PC-9 (cell line): ENCODE data around the gene GOT1. TPM values are rescaled to one million over a fixed set of nuclear protein-coding genes. Genes with fewer than 3 reads are reported as not detected.

Experiments used
- BruUV-seq: library from RNA; stranded (reverse); fragments of 400-500 nt; replicated peaks from 2 replicates; lab custom pipeline; 2021; lab: Mats Ljungman, UMichigan
- CTCF ChIA-PET: fragments of 300-600 bp; sonication (Branson Sonifier 250); formaldehyde crosslinking; loops from one replicate; lab custom pipeline; 2022; ENCODE audit warnings: antibody characterized with exemption; lab: Charles Lee
- POLR2A ChIA-PET: fragments of 300-600 bp; sonication (Branson Sonifier 250); formaldehyde crosslinking; loops from one replicate; lab custom pipeline; 2022; ENCODE audit warnings: antibody characterized with exemption; ENCODE audit not compliant: unreplicated experiment; lab: Charles Lee
- DNase-seq, 2 experiments: peaks; one replicate each; pipeline versions ENCODE4 v3.0.0 to v3.0.0-alpha.2; 2015 to 2022; ENCODE audit warnings: mixed read lengths in 1 of 2
- H2AFZ ChIP-seq: fragments of 200-600 bp; sonication (generic); 2 replicates; pipeline ENCODE4 v1.8.1; 2017; ENCODE audit warnings: antibody characterized with exemption
- H3F3A ChIP-seq: fragments of 200-600 bp; sonication (generic); 2 replicates; pipeline ENCODE4 v1.8.1; 2017; ENCODE audit warnings: antibody characterized with exemption, mild to moderate bottlenecking, low read depth; ENCODE audit not compliant: insufficient read depth
- H3K27ac ChIP-seq: fragments of 200-600 bp; sonication (generic); 2 replicates; pipeline ENCODE4 v1.6.1; 2016; ENCODE audit warnings: mixed run types
- H3K27me3 ChIP-seq: fragments of 200-600 bp; sonication (generic); 2 replicates; pipeline ENCODE4 v1.6.1; 2016; ENCODE audit warnings: low read depth, mixed run types; ENCODE audit not compliant: insufficient read depth
- H3K36me3 ChIP-seq: fragments of 200-600 bp; sonication (generic); 2 replicates; pipeline ENCODE4 v1.6.1; 2016; ENCODE audit warnings: low read depth, mixed run types
- H3K4me1 ChIP-seq: fragments of 200-600 bp; sonication (generic); replicated peaks from 2 replicates; pipeline ENCODE4 v1.6.1; 2016; ENCODE audit warnings: mixed run types; ENCODE audit not compliant: insufficient read depth
- H3K4me2 ChIP-seq: fragments of 200-600 bp; sonication (generic); 2 replicates; pipeline ENCODE4 v1.6.1; 2017; ENCODE audit warnings: mixed run types
- H3K4me3 ChIP-seq: fragments of 200-600 bp; sonication (generic); 2 replicates; pipeline ENCODE4 v1.6.1; 2016; ENCODE audit warnings: mixed run types
- H3K79me2 ChIP-seq: fragments of 200-600 bp; sonication (generic); 2 replicates; pipeline ENCODE4 v1.6.1; 2017; ENCODE audit warnings: low read depth, mixed run types
- H3K9me2 ChIP-seq: fragments of 200-600 bp; sonication (generic); 2 replicates; pipeline ENCODE4 v1.8.1; 2017; ENCODE audit warnings: mild to moderate bottlenecking; ENCODE audit not compliant: insufficient read depth
- H3K9me3 ChIP-seq: fragments of 200-600 bp; sonication (generic); 2 replicates; pipeline ENCODE4 v1.8.1; 2016; ENCODE audit warnings: low read depth; ENCODE audit not compliant: insufficient read depth
- H4K20me1 ChIP-seq: fragments of 200-600 bp; sonication (generic); 2 replicates; pipeline ENCODE4 v1.8.1; 2017; ENCODE audit not compliant: insufficient read depth
- EZH2 ChIP-seq: fragments of 200-600 bp; sonication (generic); IDR thresholded peaks from 2 replicates; pipeline ENCODE4 v1.8.0; 2017; ENCODE audit warnings: antibody characterized with exemption, low read depth
- intact Hi-C: fragments of 100-400 bp; cut with micrococcal nuclease; formaldehyde crosslinking; loops from one replicate; pipeline ENCODE4 v1.10.0; 2022; ENCODE audit not compliant: unreplicated experiment
- total RNA-seq: library from RNA; stranded (reverse); gene quantifications from 2 replicates; pipeline ENCODE4 v1.2.3, GENCODE V29; 2021
- TF ChIP-seq, protein P1 (sequence below): fragments of 200-600 bp; sonication (generic); conservative IDR thresholded peaks from 2 replicates; pipeline ENCODE4 v1.6.1; 2017; ENCODE audit warnings: mixed run types, antibody characterized with exemption, mild to moderate bottlenecking, moderate library complexity

The GOT1 gene
- total RNA-seq, 1 experiment from 2014 or later = 28.6 TPM

GRCh38 chr10:99360934-99361333, 69.5 kb downstream of the GOT1 start:
- no peak overlapping the region for H2AFZ ChIP-seq
- TF ChIP-seq, protein P1, sequence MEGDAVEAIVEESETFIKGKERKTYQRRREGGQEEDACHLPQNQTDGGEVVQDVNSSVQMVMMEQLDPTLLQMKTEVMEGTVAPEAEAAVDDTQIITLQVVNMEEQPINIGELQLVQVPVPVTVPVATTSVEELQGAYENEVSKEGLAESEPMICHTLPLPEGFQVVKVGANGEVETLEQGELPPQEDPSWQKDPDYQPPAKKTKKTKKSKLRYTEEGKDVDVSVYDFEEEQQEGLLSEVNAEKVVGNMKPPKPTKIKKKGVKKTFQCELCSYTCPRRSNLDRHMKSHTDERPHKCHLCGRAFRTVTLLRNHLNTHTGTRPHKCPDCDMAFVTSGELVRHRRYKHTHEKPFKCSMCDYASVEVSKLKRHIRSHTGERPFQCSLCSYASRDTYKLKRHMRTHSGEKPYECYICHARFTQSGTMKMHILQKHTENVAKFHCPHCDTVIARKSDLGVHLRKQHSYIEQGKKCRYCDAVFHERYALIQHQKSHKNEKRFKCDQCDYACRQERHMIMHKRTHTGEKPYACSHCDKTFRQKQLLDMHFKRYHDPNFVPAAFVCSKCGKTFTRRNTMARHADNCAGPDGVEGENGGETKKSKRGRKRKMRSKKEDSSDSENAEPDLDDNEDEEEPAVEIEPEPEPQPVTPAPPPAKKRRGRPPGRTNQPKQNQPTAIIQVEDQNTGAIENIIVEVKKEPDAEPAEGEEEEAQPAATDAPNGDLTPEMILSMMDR = no peak
- no peak for TF ChIP-seq EZH2
- H3K27me3 ChIP-seq = peaks cover 8% of the 10 kb centered on the region; the same call in 1 of the 2 replicates
- H3K4me3 ChIP-seq = no peak overlapping the region
- no TSS peak for BruUV-seq
- H3K27ac ChIP-seq = no peak overlapping the region
- no peaks in the 10 kb centered on the region for H3K4me1 ChIP-seq
- ChIA-PET CTCF (interaction anchor here (0.6 kb wide), 1 partner anchor 849 kb away, joined by 3 read pairs; no protein-coding TSS in a partner anchor), POLR2A (no interaction called here)
- no peaks in the 10 kb centered on the region for H3K79me2 ChIP-seq
- no peak for DNase-seq
- no peaks in the 10 kb centered on the region for H3K36me3 ChIP-seq
- H3F3A ChIP-seq = no peaks in the 10 kb centered on the region
- no peaks in the 10 kb centered on the region for H3K9me2 ChIP-seq
- H3K4me2 ChIP-seq = no peak overlapping the region
- no peaks in the 10 kb centered on the region for H3K9me3 ChIP-seq
- H4K20me1 ChIP-seq = no peaks in the 10 kb centered on the region
- intact Hi-C loops = no loop called here

DNA sequence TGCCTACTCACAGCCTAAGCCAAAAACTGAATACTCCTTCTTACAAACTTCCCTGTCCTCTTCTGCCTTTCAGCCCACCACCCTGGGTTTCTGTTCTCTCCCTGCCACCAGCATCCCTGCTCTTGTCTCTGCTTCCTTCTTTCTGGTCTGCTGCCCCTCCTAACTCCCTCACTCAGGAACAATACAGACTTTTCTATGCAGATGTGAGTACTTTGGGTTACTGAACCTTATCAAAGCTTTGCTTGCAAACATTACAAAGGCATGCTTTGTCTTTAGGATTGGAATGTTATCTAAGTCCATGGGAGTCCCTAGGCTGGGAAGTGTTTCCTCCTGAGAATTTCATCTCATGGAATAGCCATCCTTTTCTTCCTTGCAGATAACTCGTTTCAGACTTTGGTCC, 72.3 kb downstream of the GOT1 start:
- DNase-seq = no peak
- Histone ChIP-seq H2AFZ (no peak overlapping the region), H3K27ac (no peak overlapping the region), H3K4me1 (no peaks in the 10 kb centered on the region), H3F3A (no peaks in the 10 kb centered on the region), H3K36me3 (no peaks in the 10 kb centered on the region), H3K9me2 (no peaks in the 10 kb centered on the region), H4K20me1 (no peaks in the 10 kb centered on the region), H3K27me3 (peaks cover 16% of the 10 kb centered on the region), H3K4me2 (no peak overlapping the region), H3K4me3 (no peak overlapping the region), H3K9me3 (no peaks in the 10 kb centered on the region), H3K79me2 (no peaks in the 10 kb centered on the region)
- ChIA-PET POLR2A (no interaction called here), CTCF (no interaction called here)
- intact Hi-C loops = no loop called here
- TF ChIP-seq EZH2 = no peak
- TF ChIP-seq, protein P1 = no peak
- no TSS peak for BruUV-seq

DNA sequence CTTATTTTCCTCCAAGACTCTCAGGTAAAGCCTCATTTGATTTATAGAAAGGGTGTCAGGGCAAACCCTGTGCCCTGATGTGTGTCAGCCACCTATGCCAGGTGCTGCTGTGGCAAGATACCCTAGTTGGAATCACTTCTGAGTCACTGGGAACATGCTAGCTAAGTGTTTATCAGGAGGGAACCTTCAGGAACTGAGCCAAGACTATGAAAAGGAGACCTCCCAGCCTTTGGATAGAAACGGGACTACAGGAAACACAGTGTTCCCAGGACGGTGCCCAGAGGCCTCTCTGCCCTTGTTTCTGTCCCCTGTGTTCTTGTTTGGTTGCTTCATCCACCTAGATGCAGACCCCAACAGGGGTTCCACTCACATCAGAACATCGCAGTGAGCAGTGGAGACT, 72.7 kb downstream of the GOT1 start:
- peaks cover 19% of the 10 kb centered on the region for H3K27me3 ChIP-seq
- H3K79me2 ChIP-seq = no peaks in the 10 kb centered on the region
- intact Hi-C loops = no loop called here
- TF ChIP-seq, protein P1 = no peak
- TF ChIP-seq EZH2 = no peak
- POLR2A ChIA-PET = no interaction called here
- H4K20me1 ChIP-seq = no peaks in the 10 kb centered on the region
- H3F3A ChIP-seq = no peaks in the 10 kb centered on the region
- no TSS peak for BruUV-seq
- no peak for DNase-seq
- H3K4me2 ChIP-seq = no peak overlapping the region
- no peaks in the 10 kb centered on the region for H3K4me1 ChIP-seq
- no peak overlapping the region for H3K4me3 ChIP-seq
- H3K9me3 ChIP-seq = no peaks in the 10 kb centered on the region
- no peak overlapping the region for H2AFZ ChIP-seq
- H3K36me3 ChIP-seq = no peaks in the 10 kb centered on the region
- H3K27ac ChIP-seq = no peak overlapping the region
- H3K9me2 ChIP-seq = no peaks in the 10 kb centered on the region
- CTCF ChIA-PET = no interaction called here
